BJ (cell line): ENCODE measurements around the gene MAT2B. TPM values are rescaled to one million over a fixed set of nuclear protein-coding genes. Genes with fewer than 3 reads are reported as not detected.

Experiments
- CTCF ChIA-PET: fragments of 350-600 bp; formaldehyde crosslinking; extraction: SDS; loops from one replicate; lab custom pipeline; 2021; ENCODE audit warnings: antibody characterized with exemption, inconsistent platforms; lab: Yijun Ruan, JAX
- POLR2A ChIA-PET: fragments of 300-600 bp; sonication (Branson Sonifier 250); formaldehyde crosslinking; extraction: SDS; loops from one replicate; lab custom pipeline; 2021; ENCODE audit warnings: antibody characterized with exemption; lab: Charles Lee
- DNase-seq: peaks from one replicate; pipeline ENCODE4 v3.0.0-alpha.2; 2011; ENCODE audit warnings: low read depth
- H3K27me3 ChIP-seq: 2 replicates; pipeline ENCODE4 v1.6.0; 2011; ENCODE audit warnings: low read length; ENCODE audit not compliant: control insufficient read depth, insufficient read depth
- H3K36me3 ChIP-seq: 2 replicates; pipeline ENCODE4 v1.5.1; 2011; ENCODE audit warnings: low read length; ENCODE audit not compliant: control insufficient read depth, insufficient read depth
- H3K4me3 ChIP-seq: 2 replicates; pipeline ENCODE4 v1.5.1; 2011; ENCODE audit warnings: low read depth, mild to moderate bottlenecking, control low read depth, low read length
- CTCF ChIP-seq: IDR thresholded peaks from 2 replicates; pipeline ENCODE4 v1.5.1; 2011; ENCODE audit warnings: low read depth, mild to moderate bottlenecking, control low read depth, inconsistent platforms, low read length, moderate library complexity; ENCODE audit not compliant: insufficient read depth
- polyA plus RNA-seq: library from polyadenylated mRNA; depleted of rRNA; stranded (reverse); fragments of >200 nt; gene quantifications from 2 replicates; pipeline ENCODE4 v1.2.3, GENCODE V29; 2011

Gene MAT2B
- polyA plus RNA-seq, 1 experiment, result 23.5 TPM

GRCh38 chr5:163506726-163507125 lies 1.3 kb downstream of the MAT2B start:
- Histone ChIP-seq H3K36me3 (no peaks in the 10 kb centered on the region), H3K27me3 (no peaks in the 10 kb centered on the region), H3K4me3 (peak overlapping the region; percentile 71)
- CTCF ChIA-PET, result no interaction called here
- DNase-seq, result no peak
- no peak for TF ChIP-seq CTCF
- POLR2A ChIA-PET, result interaction anchor here (0.6 kb wide), 1 partner anchor 13 kb away, joined by 7 read pairs; no protein-coding TSS in a partner anchor

GRCh38 chr5:163508753-163509152 lies 3.3 kb downstream of the MAT2B start:
- peaks cover 6% of the 10 kb centered on the region for H3K36me3 ChIP-seq
- H3K27me3 ChIP-seq, result no peaks in the 10 kb centered on the region
- no peak for TF ChIP-seq CTCF
- ChIA-PET POLR2A (no interaction called here), CTCF (interaction anchor here (1.0 to 1.8 kb wide), 3 partner anchors 35 to 68 kb away, joined by 3 to 5 read pairs (median 3); no protein-coding TSS in a partner anchor)
- DNase-seq, result no peak
- H3K4me3 ChIP-seq, result no peak overlapping the region

- ChIA-PET POLR2A (interaction anchor here (0.8 kb wide), 1 partner anchor 50 kb away, joined by 5 read pairs; no protein-coding TSS in a partner anchor), CTCF (interaction anchor here (1.2 to 1.8 kb wide), 3 partner anchors 20 to 68 kb away, joined by 3 to 5 read pairs (median 5); no protein-coding TSS in a partner anchor)
- Histone ChIP-seq H3K27me3 (no peaks in the 10 kb centered on the region), H3K36me3 (peaks cover 6% of the 10 kb centered on the region), H3K4me3 (peak overlapping the region; percentile 17)
- DNase-seq, result no peak
- TF ChIP-seq CTCF, result no peak
Observed at GRCh38 chr5:163509291-163509951, 4.0 kb downstream of the MAT2B start.

- ChIA-PET CTCF (no interaction called here), POLR2A (no interaction called here)
- TF ChIP-seq CTCF, result no peak
- H3K36me3 ChIP-seq, result peaks cover 16% of the 10 kb centered on the region
- H3K4me3 ChIP-seq, result no peak overlapping the region
- no peak for DNase-seq
- no peaks in the 10 kb centered on the region for H3K27me3 ChIP-seq
Observed at GRCh38 chr5:163512526-163512925, 7.1 kb downstream of the MAT2B start.

GRCh38 chr5:163525096-163525495 lies 19.7 kb downstream of the MAT2B start:
- ChIA-PET POLR2A (no interaction called here), CTCF (no interaction called here)
- Histone ChIP-seq H3K4me3 (no peak overlapping the region), H3K27me3 (no peaks in the 10 kb centered on the region), H3K36me3 (peaks cover 2% of the 10 kb centered on the region)
- TF ChIP-seq CTCF, result no peak
- no peak for DNase-seq
